GM18508 (cell line): ENCODE results near the gene CYP3A4.
"Not testable (repeated sequence)": the region's sequence is repeated elsewhere in the genome, so short reads cannot be mapped to it uniquely, and the experiment has no call there.

Experiments used
- ATAC-seq: cut with Tn5 transposase; IDR thresholded peaks from one replicate; pipeline ENCODE4 v1.9.1; 2021; ENCODE audit warnings: moderate number of reproducible peaks; ENCODE audit not compliant: insufficient read depth, unreplicated experiment

CYP3A4 gene

GRCh38 chr7:99793443-99793842 lies 9.5 kb upstream of the CYP3A4 start:
- ATAC-seq: no peak

DNA sequence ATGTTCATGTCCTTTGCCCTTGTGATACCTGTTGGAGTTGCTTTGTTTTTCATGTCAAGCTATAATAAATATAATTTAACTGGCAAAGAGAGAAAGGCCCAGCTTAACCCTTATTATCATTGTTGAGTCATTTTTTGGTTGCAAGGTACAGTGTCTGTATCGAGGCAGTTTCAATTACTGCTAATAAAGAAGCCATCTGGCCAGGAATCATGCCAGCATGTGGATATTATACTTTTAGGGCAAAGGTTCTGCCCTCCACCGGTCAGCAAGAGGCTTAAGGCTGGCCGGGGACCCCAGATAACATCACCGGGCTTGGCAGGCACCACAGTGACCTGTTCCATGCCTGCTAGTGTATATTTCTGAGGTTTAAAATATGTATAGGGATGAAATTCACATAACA lies 9.0 kb upstream of the CYP3A4 start:
- no peak for ATAC-seq

GRCh38 chr7:99791667-99792369 lies 7.8 kb upstream of the CYP3A4 start:
- ATAC-seq: no peak

DNA sequence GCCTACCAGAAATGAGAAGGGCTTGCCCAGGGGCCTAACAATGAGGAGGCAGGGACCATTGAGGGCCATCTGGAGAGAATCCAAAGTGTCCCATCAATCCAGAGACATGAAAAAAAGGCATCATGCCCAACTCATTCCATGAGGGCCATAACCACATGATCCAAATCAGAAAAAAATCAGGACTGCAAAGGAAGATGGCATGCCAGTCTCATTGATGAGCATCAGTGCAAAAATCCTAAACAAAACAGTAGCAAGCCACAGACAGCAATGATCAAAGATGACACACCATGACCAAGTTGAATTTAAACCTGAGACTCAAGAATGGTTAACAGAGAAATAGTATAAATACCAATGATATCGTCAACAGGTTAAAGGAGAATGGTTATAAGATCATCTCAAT lies 7.0 kb upstream of the CYP3A4 start:
- no peak for ATAC-seq

DNA sequence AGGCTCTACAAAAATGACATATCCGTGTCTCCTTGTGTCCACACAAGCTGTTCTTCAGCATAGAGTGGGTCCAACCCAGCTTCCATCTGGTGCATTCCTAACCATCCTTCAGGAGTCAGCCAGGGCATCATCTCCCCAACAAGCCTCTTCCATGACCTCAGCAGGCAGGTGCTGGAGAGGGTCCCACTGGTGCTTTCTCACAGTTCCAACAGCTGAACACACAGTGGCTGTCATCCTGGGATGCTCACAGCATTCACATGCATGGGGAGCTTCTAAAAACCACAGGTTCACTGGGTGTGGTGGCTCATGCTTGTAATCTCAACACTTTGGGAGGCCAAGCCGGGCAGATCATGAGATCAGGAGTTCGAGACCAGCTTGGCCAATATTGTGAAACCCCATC lies 6.4 kb upstream of the CYP3A4 start:
- ATAC-seq: no peak

GRCh38 chr7:99789441-99790070 lies 5.6 kb upstream of the CYP3A4 start:
- no peak for ATAC-seq

DNA sequence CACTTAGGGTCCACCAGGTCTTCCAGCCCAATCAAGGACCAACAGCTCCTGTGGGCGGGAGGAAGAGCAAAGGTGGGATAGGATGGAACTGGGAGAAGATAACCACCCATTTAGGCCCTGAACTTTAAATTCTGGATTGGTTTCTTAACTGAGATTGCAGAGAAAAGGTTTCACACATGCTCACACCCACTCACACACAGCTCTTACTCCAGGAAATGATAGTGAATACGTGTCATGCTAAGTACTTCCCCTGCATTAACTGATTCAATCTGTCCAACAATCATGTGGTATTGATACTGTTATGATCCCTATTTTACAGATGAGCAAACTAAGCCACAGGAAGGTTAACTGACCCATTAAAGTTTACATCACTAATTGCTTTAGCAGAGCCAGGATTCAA lies 4.6 kb upstream of the CYP3A4 start:
- ATAC-seq: no peak

GRCh38 chr7:99786726-99787335 lies 2.8 kb upstream of the CYP3A4 start:
- ATAC-seq: no peak

GRCh38 chr7:99785654-99786053 lies 1.7 kb upstream of the CYP3A4 start:
- ATAC-seq: not testable (repeated sequence)

- no peak for ATAC-seq
These were observed 1.7 kb downstream of the CYP3A4 start for GRCh38 chr7:99782012-99782953.

GRCh38 chr7:99780588-99780987 lies 3.4 kb downstream of the CYP3A4 start:
- ATAC-seq: no peak

DNA sequence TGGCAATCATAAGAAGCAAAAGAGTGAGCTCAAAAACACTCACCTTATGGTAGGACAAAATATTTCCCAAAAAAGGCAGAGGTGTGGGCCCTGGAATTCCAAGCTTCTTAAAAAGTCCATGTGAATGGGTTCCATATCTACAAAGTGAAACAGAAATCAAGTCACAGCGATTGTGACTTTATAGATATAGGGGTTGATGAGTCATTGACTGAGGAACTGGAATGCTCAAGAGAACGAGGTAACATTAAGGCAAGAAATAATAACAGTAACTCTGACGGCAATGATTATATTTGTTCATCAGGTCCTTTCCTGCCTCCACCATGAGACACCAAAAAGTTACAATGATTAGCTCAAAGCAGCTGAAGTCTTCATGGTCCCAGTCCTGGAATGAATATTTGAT lies 4.0 kb downstream of the CYP3A4 start:
- no peak for ATAC-seq

- no peak for ATAC-seq
These were observed 5.1 kb downstream of the CYP3A4 start for GRCh38 chr7:99778880-99779279.

GRCh38 chr7:99773395-99773794 lies 10.6 kb downstream of the CYP3A4 start:
- not testable (repeated sequence) for ATAC-seq

- ATAC-seq: no peak
These were observed 11.4 kb downstream of the CYP3A4 start for GRCh38 chr7:99772565-99772964.

- ATAC-seq: not testable (repeated sequence)
These were observed 14.5 kb downstream of the CYP3A4 start for GRCh38 chr7:99769494-99769893.

DNA sequence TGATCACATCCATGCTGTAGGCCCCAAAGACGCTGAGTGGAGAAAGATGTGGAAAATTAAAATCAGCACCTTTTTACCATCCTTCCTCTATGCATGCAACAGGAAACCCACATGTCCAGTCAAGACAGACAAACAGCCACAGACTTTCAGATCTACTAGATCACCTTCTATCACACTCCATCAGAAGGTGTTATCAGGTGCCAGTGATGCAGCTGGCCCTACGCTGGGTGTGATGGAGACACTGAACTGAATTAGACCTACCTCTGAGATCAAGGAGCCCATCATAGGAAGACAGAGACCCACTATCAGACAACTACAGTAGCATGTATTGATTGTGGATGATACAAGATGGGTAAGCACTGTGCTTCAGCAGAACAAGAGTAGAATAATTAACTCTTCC lies 15.5 kb downstream of the CYP3A4 start:
- ATAC-seq: no peak

DNA sequence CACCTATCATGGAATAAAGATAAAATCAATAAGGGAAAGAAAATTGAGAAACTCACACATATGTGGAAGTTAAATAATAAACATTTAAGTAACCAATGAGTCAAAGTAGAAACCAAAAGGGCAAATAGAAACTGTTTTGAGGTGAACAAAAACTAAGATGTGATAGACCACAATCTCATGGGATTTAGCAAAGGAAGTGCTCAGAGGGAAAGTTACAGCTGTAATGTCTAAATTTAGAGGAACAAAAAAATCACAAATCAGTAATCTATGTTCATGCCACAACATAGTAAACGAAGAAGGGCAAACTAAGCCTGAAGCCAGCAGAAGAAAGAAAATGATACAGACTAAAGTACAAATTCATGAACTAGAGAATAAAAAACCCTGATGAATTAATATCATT lies 16.3 kb downstream of the CYP3A4 start:
- peak; percentile 87 for ATAC-seq

- no peak for ATAC-seq
These were observed 17.4 kb downstream of the CYP3A4 start for GRCh38 chr7:99766484-99767099.

GRCh38 chr7:99764478-99764877 lies 19.5 kb downstream of the CYP3A4 start:
- ATAC-seq: no peak
